ENCODE results near the gene ARID1B.

DNA sequence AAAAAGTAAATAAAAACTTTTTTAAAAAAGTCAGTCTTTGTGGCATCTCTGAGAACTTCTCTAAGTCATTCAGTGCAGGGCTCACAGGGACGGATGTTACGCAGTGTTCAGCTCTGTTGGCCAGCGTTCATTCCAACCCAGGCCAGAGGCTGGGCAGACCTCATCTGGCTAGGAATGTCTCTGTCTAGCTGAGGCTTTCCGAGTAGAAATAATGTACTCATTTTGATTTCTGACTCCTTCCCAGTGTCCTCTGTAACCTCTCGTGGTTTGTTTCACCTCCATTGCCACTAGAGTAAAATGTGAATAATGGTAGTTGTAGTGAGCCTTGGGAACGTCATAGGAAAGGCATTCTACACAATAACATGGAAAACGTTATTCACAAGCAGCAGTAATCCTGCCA is 411.0 kb downstream of the ARID1B start:
- TF ChIP-seq POLR2A (IDR thresholded peaks at IDR 0.05): no peak
- TF ChIP-seq, protein P1, sequence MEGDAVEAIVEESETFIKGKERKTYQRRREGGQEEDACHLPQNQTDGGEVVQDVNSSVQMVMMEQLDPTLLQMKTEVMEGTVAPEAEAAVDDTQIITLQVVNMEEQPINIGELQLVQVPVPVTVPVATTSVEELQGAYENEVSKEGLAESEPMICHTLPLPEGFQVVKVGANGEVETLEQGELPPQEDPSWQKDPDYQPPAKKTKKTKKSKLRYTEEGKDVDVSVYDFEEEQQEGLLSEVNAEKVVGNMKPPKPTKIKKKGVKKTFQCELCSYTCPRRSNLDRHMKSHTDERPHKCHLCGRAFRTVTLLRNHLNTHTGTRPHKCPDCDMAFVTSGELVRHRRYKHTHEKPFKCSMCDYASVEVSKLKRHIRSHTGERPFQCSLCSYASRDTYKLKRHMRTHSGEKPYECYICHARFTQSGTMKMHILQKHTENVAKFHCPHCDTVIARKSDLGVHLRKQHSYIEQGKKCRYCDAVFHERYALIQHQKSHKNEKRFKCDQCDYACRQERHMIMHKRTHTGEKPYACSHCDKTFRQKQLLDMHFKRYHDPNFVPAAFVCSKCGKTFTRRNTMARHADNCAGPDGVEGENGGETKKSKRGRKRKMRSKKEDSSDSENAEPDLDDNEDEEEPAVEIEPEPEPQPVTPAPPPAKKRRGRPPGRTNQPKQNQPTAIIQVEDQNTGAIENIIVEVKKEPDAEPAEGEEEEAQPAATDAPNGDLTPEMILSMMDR (IDR thresholded peaks at IDR 0.05): no peak

All from adrenal gland (tissue), 5 donors.